Skeletal muscle tissue (tissue), 4 donors: ENCODE measurements around the gene LRRC8B. TPM values are rescaled to one million over a fixed set of nuclear protein-coding genes. Genes with fewer than 3 reads are reported as not detected.
A peak's percentile ranks its signal among the peaks of the same experiment; 100 is the strongest.

Experiments used
- H3K27ac ChIP-seq: one replicate; pipeline ENCODE4 v1.7.0; 2013; ENCODE audit warnings: mild to moderate bottlenecking, low read depth, low read length, inconsistent platforms
- H3K27me3 ChIP-seq, 3 donors: one replicate each; pipeline ENCODE4 v1.7.0; 2013; ENCODE audit warnings: low read length in 3 of 3; ENCODE audit not compliant: control insufficient read depth in 3 of 3, insufficient read depth in 3 of 3
- H3K36me3 ChIP-seq, 3 donors: one replicate each; pipeline ENCODE4 v1.7.0; 2013; ENCODE audit warnings: low read length in 3 of 3; ENCODE audit not compliant: control insufficient read depth in 3 of 3, insufficient read depth in 3 of 3
- H3K4me1 ChIP-seq, 3 donors: one replicate each; pipeline ENCODE4 v1.7.0; 2013; ENCODE audit warnings: low read length in 3 of 3, mild to moderate bottlenecking in 3 of 3; ENCODE audit not compliant: control insufficient read depth in 3 of 3, insufficient read depth in 3 of 3
- H3K4me3 ChIP-seq, 3 donors: one replicate each; pipeline ENCODE4 v1.7.0; 2013; ENCODE audit warnings: low read length in 3 of 3
- H3K9ac ChIP-seq, 3 donors: one replicate each; pipeline ENCODE4 v1.7.0; 2013; ENCODE audit warnings: low read length in 3 of 3, mild to moderate bottlenecking in 3 of 3, moderate library complexity in 2 of 3, low read depth in 1 of 3
- H3K9me3 ChIP-seq, 3 donors: one replicate each; pipeline ENCODE4 v1.7.0; 2013; ENCODE audit warnings: low read length in 3 of 3; ENCODE audit not compliant: control insufficient read depth in 3 of 3
- total RNA-seq: library from RNA; depleted of rRNA; stranded (reverse); fragments of >200 nt; gene quantifications from one replicate; pipeline ENCODE4 v1.2.3, GENCODE V29; 2014
- donor health status: Osteomylitis.

LRRC8B gene
- total RNA-seq, 1 donor from 2014 or later = 3.7 TPM

DNA sequence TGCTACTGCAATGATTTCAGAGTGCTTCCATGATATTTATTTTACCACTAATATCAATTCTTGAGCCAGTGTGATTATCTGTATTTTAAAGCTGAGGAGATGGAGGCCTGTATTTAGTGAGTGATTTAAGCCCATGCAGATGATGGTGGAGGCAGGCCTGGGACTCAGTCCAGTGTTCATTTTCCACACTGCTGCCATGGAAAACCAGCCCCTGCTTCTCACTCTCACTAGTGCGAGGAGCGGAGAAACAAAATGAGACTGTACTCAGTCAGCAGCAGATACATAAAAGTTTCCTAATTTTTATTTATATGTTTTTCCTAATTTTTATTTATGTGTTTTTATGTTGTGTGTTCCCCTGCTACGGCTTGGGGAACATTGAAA is 32.8 kb downstream of the LRRC8B start:
- peaks cover 3 to 22% (median 14%) of the 10 kb centered on the region in 3 donors for H3K4me1 ChIP-seq
- H3K36me3 ChIP-seq = peaks cover 0 to 4% (median 0%) of the 10 kb centered on the region in 3 donors
- no peaks in the 10 kb centered on the region for H3K27me3 ChIP-seq
- no peak overlapping the region for H3K27ac ChIP-seq
- H3K9me3 ChIP-seq = no peaks in the 10 kb centered on the region
- H3K9ac ChIP-seq = no peak overlapping the region
- H3K4me3 ChIP-seq = no peak overlapping the region

DNA sequence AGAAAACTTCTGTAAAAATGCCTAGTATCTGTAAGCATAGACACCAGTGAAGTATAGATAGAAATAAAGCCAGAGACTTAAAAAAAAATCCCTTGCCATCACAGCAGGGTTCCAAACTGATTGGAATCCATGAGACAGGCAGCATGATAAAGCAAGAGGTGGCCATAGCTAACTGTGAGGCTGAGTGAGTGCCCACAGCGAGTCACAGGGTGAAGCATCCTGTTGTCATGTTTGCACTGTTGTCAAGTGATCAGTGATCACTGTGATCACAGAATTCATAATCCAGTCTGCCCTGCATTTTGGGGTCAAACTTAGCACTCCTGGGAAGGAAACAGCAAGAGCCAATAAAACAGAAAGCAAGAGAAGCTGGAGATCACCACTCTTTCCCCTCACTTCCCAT is 33.3 kb downstream of the LRRC8B start:
- H3K27ac ChIP-seq = no peak overlapping the region

DNA sequence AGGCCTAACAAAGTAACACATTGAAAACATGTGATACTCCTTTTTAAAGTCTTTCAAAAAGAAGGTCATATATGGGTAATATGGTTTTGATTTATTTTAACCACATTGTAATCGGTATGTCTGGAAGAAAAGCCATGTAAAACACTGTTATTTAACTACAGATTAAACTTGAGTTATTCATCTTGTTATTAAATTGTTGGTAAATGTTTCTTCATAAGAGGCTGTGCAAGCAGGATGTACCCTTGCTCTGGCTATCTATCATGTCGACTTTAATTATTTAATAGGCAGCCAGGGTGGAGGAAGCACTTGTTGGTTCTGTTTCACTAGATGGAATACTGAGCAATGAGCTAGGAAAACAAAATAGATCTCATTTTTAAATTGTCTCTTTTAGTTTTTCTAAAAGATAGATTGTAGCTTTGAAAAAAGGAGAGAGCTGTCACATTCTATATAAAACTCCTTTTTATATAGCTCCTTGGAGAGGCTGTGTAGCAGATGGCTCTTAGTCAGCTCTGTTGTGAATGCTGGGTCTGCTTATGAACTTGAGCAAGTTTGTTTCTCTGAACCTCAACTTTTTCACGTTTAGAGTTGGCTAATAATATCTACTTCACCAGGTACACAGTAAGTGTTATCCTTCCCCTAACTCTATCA is 39.5 kb downstream of the LRRC8B start:
- no peaks in the 10 kb centered on the region for H3K27me3 ChIP-seq
- no peak overlapping the region for H3K9ac ChIP-seq
- H3K27ac ChIP-seq = no peak overlapping the region
- H3K4me3 ChIP-seq = no peak overlapping the region
- H3K9me3 ChIP-seq = no peaks in the 10 kb centered on the region
- H3K36me3 ChIP-seq = no peaks in the 10 kb centered on the region
- H3K4me1 ChIP-seq = peaks cover 2 to 5% (median 3%) of the 10 kb centered on the region in 3 donors

More for the DNA sequence above, 33.3 kb downstream of the LRRC8B start:
- H3K4me1 ChIP-seq = peaks cover 3 to 20% (median 12%) of the 10 kb centered on the region in 3 donors
- no peaks in the 10 kb centered on the region for H3K9me3 ChIP-seq
- H3K27me3 ChIP-seq = no peaks in the 10 kb centered on the region
- H3K9ac ChIP-seq = no peak overlapping the region
- no peak overlapping the region for H3K4me3 ChIP-seq
- H3K36me3 ChIP-seq = peaks cover 0 to 4% (median 0%) of the 10 kb centered on the region in 3 donors

DNA sequence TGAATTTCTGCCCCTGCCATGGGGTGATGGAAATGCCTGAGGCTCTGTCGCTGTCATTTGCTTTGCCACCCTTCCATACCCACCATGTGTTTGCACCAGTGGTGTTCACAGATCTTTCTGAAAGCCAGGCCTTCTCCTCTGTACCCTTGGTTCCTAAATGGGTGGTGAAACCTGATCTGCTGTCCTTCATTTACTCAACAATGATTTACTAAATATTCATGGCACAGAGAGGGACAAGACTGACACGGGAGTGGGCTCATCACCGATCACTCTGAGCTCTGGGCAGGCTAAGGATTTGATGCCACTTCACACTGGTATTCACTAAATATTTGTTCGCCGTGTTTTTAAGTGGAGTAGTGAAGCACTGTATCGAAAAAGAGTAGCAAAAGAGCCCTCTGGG is 40.9 kb downstream of the LRRC8B start:
- H3K4me3 ChIP-seq = no peak overlapping the region
- peaks cover 0 to 2% (median 0%) of the 10 kb centered on the region in 3 donors for H3K36me3 ChIP-seq
- H3K9ac ChIP-seq = no peak overlapping the region
- H3K27ac ChIP-seq = peak overlapping the region; percentile 64
- peaks cover 2 to 5% (median 3%) of the 10 kb centered on the region in 3 donors for H3K4me1 ChIP-seq
- H3K9me3 ChIP-seq = no peaks in the 10 kb centered on the region
- H3K27me3 ChIP-seq = no peaks in the 10 kb centered on the region

DNA sequence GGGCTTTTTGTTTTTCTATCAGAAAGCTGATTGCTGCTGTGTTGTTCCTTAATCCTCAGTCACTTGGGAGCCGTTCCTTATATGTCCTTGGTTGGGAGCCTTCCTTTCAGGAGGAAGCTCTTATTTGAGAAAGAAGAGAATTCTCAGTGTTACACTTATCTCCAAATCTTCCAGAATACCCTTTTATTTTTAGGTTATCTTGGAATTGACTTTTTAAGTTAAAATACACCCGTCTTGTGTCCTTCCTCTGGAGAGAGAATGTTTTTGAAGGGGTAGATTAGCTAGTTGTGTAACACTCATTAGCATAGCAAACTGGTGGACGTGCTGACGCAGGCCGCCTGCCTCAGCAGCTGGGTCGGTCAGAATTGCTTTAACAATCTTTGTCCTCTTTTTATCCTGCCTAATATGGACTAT is 42.1 kb downstream of the LRRC8B start:
- peaks cover 2 to 5% (median 3%) of the 10 kb centered on the region in 3 donors for H3K4me1 ChIP-seq
- H3K27ac ChIP-seq = peak overlapping the region; percentile 64
- peaks cover 0 to 2% (median 0%) of the 10 kb centered on the region in 3 donors for H3K36me3 ChIP-seq
- H3K27me3 ChIP-seq = no peaks in the 10 kb centered on the region
- H3K9me3 ChIP-seq = no peaks in the 10 kb centered on the region
- H3K4me3 ChIP-seq = peak overlapping the region in 1 of 3 donors; percentile 4
- peak overlapping the region in 2 of 3 donors; percentile 26 to 57 for H3K9ac ChIP-seq

DNA sequence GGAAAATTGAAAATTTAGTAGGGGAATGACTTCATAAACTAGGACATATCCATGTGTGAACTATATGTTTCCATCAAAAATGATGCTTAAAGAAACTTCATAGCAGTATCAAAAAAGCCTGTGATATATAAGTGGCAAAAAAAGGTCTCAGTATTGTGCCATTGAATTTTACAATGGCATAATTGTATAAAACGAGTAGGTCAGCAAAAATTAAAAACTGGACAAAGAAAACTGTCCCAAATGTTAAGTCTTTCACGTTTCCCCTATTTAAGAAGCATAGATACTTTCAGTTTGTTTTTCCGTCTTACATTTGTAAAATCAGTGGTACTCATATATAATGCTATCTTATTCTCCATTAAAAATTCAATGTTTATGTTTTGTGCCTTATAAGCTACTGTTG is 43.2 kb downstream of the LRRC8B start:
- H3K27me3 ChIP-seq = no peaks in the 10 kb centered on the region
- peaks cover 0 to 2% (median 0%) of the 10 kb centered on the region in 3 donors for H3K36me3 ChIP-seq
- peaks cover 2 to 5% (median 3%) of the 10 kb centered on the region in 3 donors for H3K4me1 ChIP-seq
- no peak overlapping the region for H3K4me3 ChIP-seq
- H3K9ac ChIP-seq = no peak overlapping the region
- H3K27ac ChIP-seq = no peak overlapping the region
- no peaks in the 10 kb centered on the region for H3K9me3 ChIP-seq

DNA sequence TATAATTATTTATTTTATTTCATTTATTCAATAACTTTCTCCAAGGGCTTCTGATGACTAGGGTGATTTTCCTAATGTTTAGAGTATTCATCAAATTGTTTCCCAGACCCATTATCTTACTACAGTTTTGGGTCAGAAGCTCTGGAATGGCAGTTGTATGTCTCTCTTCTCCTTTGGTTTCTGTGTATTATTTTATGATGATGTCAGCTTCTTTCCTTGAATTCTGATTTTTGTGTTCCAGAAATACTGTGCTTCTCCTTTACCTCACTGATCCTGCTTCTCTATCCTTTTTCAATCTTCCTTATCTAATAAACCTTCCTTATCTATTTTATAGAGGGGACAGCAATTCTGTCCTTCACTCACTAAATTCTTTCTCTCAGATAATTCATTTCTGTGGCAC is 48.8 kb downstream of the LRRC8B start:
- H3K27ac ChIP-seq = no peak overlapping the region
- H3K9ac ChIP-seq = no peak overlapping the region
- H3K27me3 ChIP-seq = no peaks in the 10 kb centered on the region
- H3K9me3 ChIP-seq = no peaks in the 10 kb centered on the region
- peaks cover 0 to 2% (median 0%) of the 10 kb centered on the region in 3 donors for H3K36me3 ChIP-seq
- no peak overlapping the region for H3K4me3 ChIP-seq
- H3K4me1 ChIP-seq = no peaks in the 10 kb centered on the region

DNA sequence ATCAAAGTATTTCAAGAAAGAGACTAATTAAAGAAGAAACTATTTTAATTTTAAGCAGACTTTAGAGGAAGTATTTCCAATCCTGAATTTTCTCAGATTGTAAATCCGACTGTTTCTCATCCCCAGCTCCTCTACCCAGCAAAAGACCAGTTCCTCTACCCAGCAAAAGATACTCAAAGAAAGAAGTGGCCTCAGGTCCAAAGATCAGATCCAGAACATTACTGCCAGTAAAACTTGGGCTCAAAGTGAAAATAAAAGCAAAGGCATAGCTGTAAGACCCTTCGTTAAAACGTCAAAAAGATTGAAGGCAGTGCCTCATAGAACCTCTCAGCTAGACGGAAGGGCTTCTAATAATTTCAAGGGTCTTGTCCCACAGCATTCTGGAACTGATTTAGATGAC is 50.0 kb downstream of the LRRC8B start:
- Histone ChIP-seq H3K36me3 (peaks cover 0 to 2% (median 0%) of the 10 kb centered on the region in 3 donors), H3K9me3 (no peaks in the 10 kb centered on the region), H3K9ac (no peak overlapping the region), H3K27me3 (no peaks in the 10 kb centered on the region), H3K27ac (no peak overlapping the region), H3K4me3 (no peak overlapping the region), H3K4me1 (no peaks in the 10 kb centered on the region)

DNA sequence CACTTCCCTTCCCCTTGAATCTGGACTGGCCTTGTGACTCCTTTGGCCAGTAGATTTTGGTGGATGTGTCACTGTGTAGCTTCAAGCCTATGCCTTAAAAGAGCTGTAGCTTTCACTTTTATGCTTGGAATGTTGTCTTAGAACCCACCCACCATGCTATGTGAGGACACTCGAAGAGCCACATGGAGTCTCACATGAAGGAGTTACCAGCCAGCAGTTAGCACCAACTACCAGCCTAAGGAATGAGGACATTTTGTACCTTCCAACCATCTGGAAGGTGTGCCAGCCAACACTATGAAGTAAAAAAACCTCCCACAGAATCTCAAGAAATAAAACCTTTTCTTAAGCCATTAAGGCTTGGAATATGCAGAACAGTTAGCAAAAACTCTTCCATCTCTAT is 50.6 kb downstream of the LRRC8B start:
- H3K4me1 ChIP-seq = no peaks in the 10 kb centered on the region
- H3K9ac ChIP-seq = no peak overlapping the region
- no peak overlapping the region for H3K27ac ChIP-seq

DNA sequence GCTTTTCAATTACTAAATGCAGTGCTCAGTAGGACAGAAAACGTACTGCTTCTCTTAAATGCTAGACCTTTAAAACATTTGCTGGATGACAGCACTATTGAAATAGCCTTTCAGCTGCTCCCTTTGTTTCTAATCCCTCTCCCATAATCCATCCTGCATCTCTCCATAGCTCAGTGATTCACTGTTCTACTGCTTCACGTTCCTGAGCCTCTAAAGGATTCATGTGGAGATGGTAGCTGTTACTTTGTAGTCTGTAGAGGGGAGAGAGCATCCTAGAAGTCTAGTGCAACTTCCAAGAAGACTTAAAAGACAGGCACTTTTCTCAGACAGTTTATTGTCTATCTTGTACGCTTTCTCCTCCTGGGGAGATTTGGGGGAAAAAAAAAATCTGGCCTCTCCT is 51.4 kb downstream of the LRRC8B start:
- H3K9ac ChIP-seq = no peak overlapping the region
- H3K9me3 ChIP-seq = no peaks in the 10 kb centered on the region
- H3K36me3 ChIP-seq = peaks cover 0 to 11% (median 6%) of the 10 kb centered on the region in 3 donors
- no peaks in the 10 kb centered on the region for H3K27me3 ChIP-seq
- H3K27ac ChIP-seq = no peak overlapping the region
- H3K4me1 ChIP-seq = no peaks in the 10 kb centered on the region
- no peak overlapping the region for H3K4me3 ChIP-seq

More for the DNA sequence above, 50.6 kb downstream of the LRRC8B start:
- peaks cover 0 to 4% (median 0%) of the 10 kb centered on the region in 3 donors for H3K36me3 ChIP-seq
- H3K9me3 ChIP-seq = no peaks in the 10 kb centered on the region
- H3K27me3 ChIP-seq = no peaks in the 10 kb centered on the region
- no peak overlapping the region for H3K4me3 ChIP-seq
